PC-9 (cell line): ENCODE results near the gene ANKRD13A. TPM values are rescaled to one million over a fixed set of nuclear protein-coding genes. Genes with fewer than 3 reads are reported as not detected.

Experiments used
- BruUV-seq: library from RNA; stranded (reverse); fragments of 400-500 nt; replicated peaks from 2 replicates; lab custom pipeline; 2021; lab: Mats Ljungman, UMichigan
- CTCF ChIA-PET: fragments of 300-600 bp; sonication (Branson Sonifier 250); formaldehyde crosslinking; loops from one replicate; lab custom pipeline; 2022; ENCODE audit warnings: antibody characterized with exemption; lab: Charles Lee
- POLR2A ChIA-PET: fragments of 300-600 bp; sonication (Branson Sonifier 250); formaldehyde crosslinking; loops from one replicate; lab custom pipeline; 2022; ENCODE audit warnings: antibody characterized with exemption; ENCODE audit not compliant: unreplicated experiment; lab: Charles Lee
- DNase-seq, 2 experiments: peaks; one replicate each; pipeline versions ENCODE4 v3.0.0 to v3.0.0-alpha.2; 2015 to 2022; ENCODE audit warnings: mixed read lengths in 1 of 2
- H2AFZ ChIP-seq: fragments of 200-600 bp; sonication (generic); 2 replicates; pipeline ENCODE4 v1.8.1; 2017; ENCODE audit warnings: antibody characterized with exemption
- H3F3A ChIP-seq: fragments of 200-600 bp; sonication (generic); 2 replicates; pipeline ENCODE4 v1.8.1; 2017; ENCODE audit warnings: antibody characterized with exemption, mild to moderate bottlenecking, low read depth; ENCODE audit not compliant: insufficient read depth
- H3K27ac ChIP-seq: fragments of 200-600 bp; sonication (generic); 2 replicates; pipeline ENCODE4 v1.6.1; 2016; ENCODE audit warnings: mixed run types
- H3K27me3 ChIP-seq: fragments of 200-600 bp; sonication (generic); 2 replicates; pipeline ENCODE4 v1.6.1; 2016; ENCODE audit warnings: low read depth, mixed run types; ENCODE audit not compliant: insufficient read depth
- H3K36me3 ChIP-seq: fragments of 200-600 bp; sonication (generic); 2 replicates; pipeline ENCODE4 v1.6.1; 2016; ENCODE audit warnings: low read depth, mixed run types
- H3K4me1 ChIP-seq: fragments of 200-600 bp; sonication (generic); replicated peaks from 2 replicates; pipeline ENCODE4 v1.6.1; 2016; ENCODE audit warnings: mixed run types; ENCODE audit not compliant: insufficient read depth
- H3K4me2 ChIP-seq: fragments of 200-600 bp; sonication (generic); 2 replicates; pipeline ENCODE4 v1.6.1; 2017; ENCODE audit warnings: mixed run types
- H3K4me3 ChIP-seq: fragments of 200-600 bp; sonication (generic); 2 replicates; pipeline ENCODE4 v1.6.1; 2016; ENCODE audit warnings: mixed run types
- H3K79me2 ChIP-seq: fragments of 200-600 bp; sonication (generic); 2 replicates; pipeline ENCODE4 v1.6.1; 2017; ENCODE audit warnings: low read depth, mixed run types
- H3K9me2 ChIP-seq: fragments of 200-600 bp; sonication (generic); 2 replicates; pipeline ENCODE4 v1.8.1; 2017; ENCODE audit warnings: mild to moderate bottlenecking; ENCODE audit not compliant: insufficient read depth
- H3K9me3 ChIP-seq: fragments of 200-600 bp; sonication (generic); 2 replicates; pipeline ENCODE4 v1.8.1; 2016; ENCODE audit warnings: low read depth; ENCODE audit not compliant: insufficient read depth
- H4K20me1 ChIP-seq: fragments of 200-600 bp; sonication (generic); 2 replicates; pipeline ENCODE4 v1.8.1; 2017; ENCODE audit not compliant: insufficient read depth
- EZH2 ChIP-seq: fragments of 200-600 bp; sonication (generic); IDR thresholded peaks from 2 replicates; pipeline ENCODE4 v1.8.0; 2017; ENCODE audit warnings: antibody characterized with exemption, low read depth
- intact Hi-C: fragments of 100-400 bp; cut with micrococcal nuclease; formaldehyde crosslinking; loops from one replicate; pipeline ENCODE4 v1.10.0; 2022; ENCODE audit not compliant: unreplicated experiment
- total RNA-seq: library from RNA; stranded (reverse); gene quantifications from 2 replicates; pipeline ENCODE4 v1.2.3, GENCODE V29; 2021
- TF ChIP-seq, protein P1 (sequence below): fragments of 200-600 bp; sonication (generic); conservative IDR thresholded peaks from 2 replicates; pipeline ENCODE4 v1.6.1; 2017; ENCODE audit warnings: mixed run types, antibody characterized with exemption, mild to moderate bottlenecking, moderate library complexity

Gene ANKRD13A
- total RNA-seq, 1 experiment from 2014 or later = 66.9 TPM

GRCh38 chr12:110020956-110021355 lies 21.7 kb downstream of the ANKRD13A start:
- peaks cover 12% of the 10 kb centered on the region; the same call in 1 of the 2 replicates for H3F3A ChIP-seq
- ChIA-PET CTCF (no interaction called here), POLR2A (no interaction called here)
- intact Hi-C loops = no loop called here
- H4K20me1 ChIP-seq = no peaks in the 10 kb centered on the region
- BruUV-seq = no TSS peak
- no peaks in the 10 kb centered on the region for H3K4me1 ChIP-seq
- H3K9me2 ChIP-seq = no peaks in the 10 kb centered on the region
- H3K4me3 ChIP-seq = no peak overlapping the region
- peaks cover 15% of the 10 kb centered on the region for H3K36me3 ChIP-seq
- H3K27ac ChIP-seq = no peak overlapping the region
- TF ChIP-seq, protein P1, sequence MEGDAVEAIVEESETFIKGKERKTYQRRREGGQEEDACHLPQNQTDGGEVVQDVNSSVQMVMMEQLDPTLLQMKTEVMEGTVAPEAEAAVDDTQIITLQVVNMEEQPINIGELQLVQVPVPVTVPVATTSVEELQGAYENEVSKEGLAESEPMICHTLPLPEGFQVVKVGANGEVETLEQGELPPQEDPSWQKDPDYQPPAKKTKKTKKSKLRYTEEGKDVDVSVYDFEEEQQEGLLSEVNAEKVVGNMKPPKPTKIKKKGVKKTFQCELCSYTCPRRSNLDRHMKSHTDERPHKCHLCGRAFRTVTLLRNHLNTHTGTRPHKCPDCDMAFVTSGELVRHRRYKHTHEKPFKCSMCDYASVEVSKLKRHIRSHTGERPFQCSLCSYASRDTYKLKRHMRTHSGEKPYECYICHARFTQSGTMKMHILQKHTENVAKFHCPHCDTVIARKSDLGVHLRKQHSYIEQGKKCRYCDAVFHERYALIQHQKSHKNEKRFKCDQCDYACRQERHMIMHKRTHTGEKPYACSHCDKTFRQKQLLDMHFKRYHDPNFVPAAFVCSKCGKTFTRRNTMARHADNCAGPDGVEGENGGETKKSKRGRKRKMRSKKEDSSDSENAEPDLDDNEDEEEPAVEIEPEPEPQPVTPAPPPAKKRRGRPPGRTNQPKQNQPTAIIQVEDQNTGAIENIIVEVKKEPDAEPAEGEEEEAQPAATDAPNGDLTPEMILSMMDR = no peak
- no peak for TF ChIP-seq EZH2
- H2AFZ ChIP-seq = no peak overlapping the region
- H3K27me3 ChIP-seq = no peaks in the 10 kb centered on the region
- H3K79me2 ChIP-seq = no peaks in the 10 kb centered on the region
- no peak for DNase-seq
- H3K4me2 ChIP-seq = no peak overlapping the region
- no peaks in the 10 kb centered on the region for H3K9me3 ChIP-seq

DNA sequence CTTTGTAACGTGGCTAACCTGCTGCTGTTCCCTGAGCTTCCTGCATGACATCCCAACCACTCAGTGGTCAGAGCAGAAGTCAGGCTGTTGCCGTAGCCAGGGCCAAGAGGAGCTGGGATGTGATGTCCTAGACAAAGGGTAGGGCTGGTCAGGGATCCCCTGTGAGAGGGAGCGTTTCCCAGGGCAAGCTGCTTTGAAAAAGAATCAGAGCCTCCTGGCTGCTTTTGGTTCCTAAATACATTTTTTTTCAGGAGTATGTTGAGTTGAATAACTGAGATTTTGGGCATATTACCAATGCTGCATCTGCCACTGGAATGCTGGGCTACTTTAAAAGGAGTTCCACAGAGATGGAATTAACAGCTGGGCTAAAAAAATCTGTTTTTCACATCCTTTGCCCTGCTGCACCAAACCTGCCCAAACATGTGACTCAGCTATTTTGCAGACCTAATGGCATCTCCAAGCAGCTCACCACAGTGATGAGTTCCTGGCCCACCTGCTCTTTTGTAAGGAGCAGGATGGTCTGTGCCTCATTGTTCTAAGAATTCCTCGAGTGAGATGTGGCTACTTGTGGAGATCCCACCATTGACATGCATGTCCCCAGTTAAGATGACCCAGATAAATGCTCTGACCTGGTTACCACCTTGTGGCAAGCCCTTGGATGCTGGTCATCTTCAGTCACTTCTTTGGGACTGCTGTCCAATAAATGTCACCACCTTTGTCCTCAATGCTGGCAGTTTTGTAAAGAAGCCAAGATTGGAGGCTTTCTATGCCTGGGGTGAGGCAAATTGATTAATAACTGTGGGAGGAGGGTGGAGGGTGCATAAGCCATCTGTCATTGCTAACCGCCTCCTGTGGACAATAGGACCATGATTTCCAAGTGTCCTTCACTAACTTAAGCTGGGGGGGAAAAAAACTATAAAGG lies 24.1 kb downstream of the ANKRD13A start:
- H3F3A ChIP-seq = peaks cover 12% of the 10 kb centered on the region; the same call in 1 of the 2 replicates

DNA sequence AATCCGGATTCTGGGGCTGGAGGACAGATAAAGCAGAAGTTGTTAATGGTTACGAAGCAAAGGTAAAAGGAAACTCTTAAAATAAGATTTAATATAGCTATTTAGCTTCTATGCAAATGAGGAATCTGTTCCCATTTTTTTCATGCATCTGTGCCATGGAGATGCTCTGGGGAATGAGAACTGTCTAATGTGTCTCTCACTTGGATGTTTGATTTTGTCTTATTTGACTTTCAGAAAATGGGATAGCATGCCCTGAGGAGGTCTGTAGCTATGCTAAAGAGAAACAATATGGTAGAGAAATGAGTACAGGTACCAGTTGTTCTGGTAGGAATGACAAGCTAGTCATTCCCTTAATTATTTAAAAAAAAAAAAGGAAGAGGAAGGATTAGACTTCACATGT lies 24.8 kb downstream of the ANKRD13A start:
- Histone ChIP-seq H3F3A (peaks cover 12% of the 10 kb centered on the region; the same call in 1 of the 2 replicates), H3K36me3 (peaks cover 17% of the 10 kb centered on the region), H2AFZ (no peak overlapping the region), H4K20me1 (no peaks in the 10 kb centered on the region), H3K79me2 (no peaks in the 10 kb centered on the region), H3K4me3 (no peak overlapping the region), H3K27me3 (no peaks in the 10 kb centered on the region), H3K27ac (no peak overlapping the region), H3K9me3 (no peaks in the 10 kb centered on the region), H3K4me1 (no peaks in the 10 kb centered on the region), H3K4me2 (no peak overlapping the region), H3K9me2 (no peaks in the 10 kb centered on the region)
- CTCF ChIA-PET = no interaction called here
- no peak for DNase-seq
- no TSS peak for BruUV-seq
- intact Hi-C loops = no loop called here
- POLR2A ChIA-PET = interaction anchor here (1.1 kb wide), 1 partner anchor 12 kb away, joined by 4 read pairs; no protein-coding TSS in a partner anchor
- TF ChIP-seq EZH2 = no peak
- TF ChIP-seq, protein P1 = no peak

More for the DNA sequence above, 24.1 kb downstream of the ANKRD13A start:
- no peak overlapping the region for H3K27ac ChIP-seq
- intact Hi-C loops = no loop called here
- peaks cover 18% of the 10 kb centered on the region for H3K36me3 ChIP-seq
- POLR2A ChIA-PET = no interaction called here
- H3K9me2 ChIP-seq = no peaks in the 10 kb centered on the region
- H4K20me1 ChIP-seq = no peaks in the 10 kb centered on the region
- DNase-seq = no peak
- no TSS peak for BruUV-seq
- no peak overlapping the region for H3K4me3 ChIP-seq
- H3K79me2 ChIP-seq = no peaks in the 10 kb centered on the region
- no peaks in the 10 kb centered on the region for H3K27me3 ChIP-seq
- CTCF ChIA-PET = no interaction called here
- no peaks in the 10 kb centered on the region for H3K4me1 ChIP-seq
- no peak for TF ChIP-seq EZH2
- TF ChIP-seq, protein P1 = no peak
- no peak overlapping the region for H3K4me2 ChIP-seq
- H2AFZ ChIP-seq = no peak overlapping the region
- no peaks in the 10 kb centered on the region for H3K9me3 ChIP-seq
